ENCODE data around the gene SLC43A2. TPM values are rescaled to one million over a fixed set of nuclear protein-coding genes. Genes with fewer than 3 reads are reported as not detected.
A peak's percentile ranks its signal among the peaks of the same experiment; 100 is the strongest.

Gene SLC43A2
- polyA plus RNA-seq, 1 donor from 2014 or later: 60.1 TPM

- Histone ChIP-seq H3K27me3 (ENCODE audit: insufficient read depth, low read depth, low read length) (peaks cover 3% of the 10 kb centered on the region), H3K9me2 (ENCODE audit: insufficient read depth, low read length) (no peaks in the 10 kb centered on the region), H3K27ac (ENCODE audit: low read length) (no peak overlapping the region), H2AFZ (ENCODE audit: low read depth, low read length) (no peak overlapping the region), H3K9me3 (ENCODE audit: low read length) (no peaks in the 10 kb centered on the region), H3K79me2 (replicated peaks; ENCODE audit: insufficient read depth, low read length) (no peaks in the 10 kb centered on the region), H3F3A (ENCODE audit: insufficient read depth, low read length, poor library complexity, severe bottlenecking) (no peaks in the 10 kb centered on the region), H3K9ac (ENCODE audit: low read length) (peak overlapping the region; percentile 45), H4K20me1 (ENCODE audit: insufficient read depth) (no peaks in the 10 kb centered on the region), H3K36me3 (ENCODE audit: insufficient read depth, low read length) (no peaks in the 10 kb centered on the region), H3K4me3 (ENCODE audit: low read length) (no peak overlapping the region), H3K4me2 (ENCODE audit: low read length) (no peak overlapping the region)
- TF ChIP-seq MXI1 (conservative IDR thresholded peaks at IDR 0.05; ENCODE audit: poor library complexity, severe bottlenecking) (no peak), REST (IDR thresholded peaks at IDR 0.05; ENCODE audit: borderline replicate concordance) (no peak), CTCF (IDR thresholded peaks at IDR 0.05; ENCODE audit: poor library complexity, severe bottlenecking) (no peak), EP300 (conservative IDR thresholded peaks at IDR 0.05; ENCODE audit: poor library complexity, severe bottlenecking) (no peak), SMC3 (conservative IDR thresholded peaks at IDR 0.05; ENCODE audit: poor library complexity) (no peak), TAF1 (IDR thresholded peaks at IDR 0.05; ENCODE audit: low read depth) (no peak), EZH2 (IDR thresholded peaks at IDR 0.05; ENCODE audit: borderline replicate concordance, insufficient read depth, low read length, poor library complexity, severe bottlenecking) (no peak), POLR2AphosphoS5 (IDR thresholded peaks at IDR 0.05) (no peak), RAD21 (conservative IDR thresholded peaks at IDR 0.05) (no peak)
Measured at GRCh38 chr17:1638624-1639300, 10.1 kb upstream of the SLC43A2 start.

- H3F3A ChIP-seq (ENCODE audit: insufficient read depth, low read length, poor library complexity, severe bottlenecking): no peaks in the 10 kb centered on the region
- no peaks in the 10 kb centered on the region for H4K20me1 ChIP-seq (ENCODE audit: insufficient read depth)
- H3K4me3 ChIP-seq (ENCODE audit: low read length): no peak overlapping the region
- no peaks in the 10 kb centered on the region for H3K9me3 ChIP-seq (ENCODE audit: low read length)
- H3K9ac ChIP-seq (ENCODE audit: low read length): peak overlapping the region; percentile 45
- peaks cover 3% of the 10 kb centered on the region for H3K27me3 ChIP-seq (ENCODE audit: insufficient read depth, low read depth, low read length)
- no peak overlapping the region for H3K4me2 ChIP-seq (ENCODE audit: low read length)
- TF ChIP-seq TAF1 (IDR thresholded peaks at IDR 0.05; ENCODE audit: low read depth) (no peak), POLR2AphosphoS5 (IDR thresholded peaks at IDR 0.05) (peak; percentile 10), REST (IDR thresholded peaks at IDR 0.05; ENCODE audit: borderline replicate concordance) (peak; percentile 32), SMC3 (conservative IDR thresholded peaks at IDR 0.05; ENCODE audit: poor library complexity) (no peak), CTCF (IDR thresholded peaks at IDR 0.05; ENCODE audit: poor library complexity, severe bottlenecking) (no peak)
- no peaks in the 10 kb centered on the region for H3K9me2 ChIP-seq (ENCODE audit: insufficient read depth, low read length)
- H2AFZ ChIP-seq (ENCODE audit: low read depth, low read length): no peak overlapping the region
- peak overlapping the region; percentile 24 for H3K27ac ChIP-seq (ENCODE audit: low read length)
- no peaks in the 10 kb centered on the region for H3K36me3 ChIP-seq (ENCODE audit: insufficient read depth, low read length)
- H3K79me2 ChIP-seq (replicated peaks; ENCODE audit: insufficient read depth, low read length): no peaks in the 10 kb centered on the region
Measured at GRCh38 chr17:1638171-1638590, 9.5 kb upstream of the SLC43A2 start.
